Posterior vena cava (tissue), 2 donors: ENCODE data around the gene GLRX2. TPM values are rescaled to one million over a fixed set of nuclear protein-coding genes. Genes with fewer than 3 reads are reported as not detected.

Experiments used
- microRNA-seq, 2 donors: library from miRNA; unstranded; fragments of <30 nt; microRNA quantifications; one replicate each; pipeline ENCODE4 v1.2.0, GENCODE V29; 2020 to 2021; ENCODE audit warnings: borderline microRNAs expressed in 2 of 2
- total RNA-seq, 2 donors: library from RNA; stranded (reverse); fragmentation: NEBNext Ultra II Directional; extraction: Animal tissue kit (Norgen Biotek cat#: 25700); gene quantifications; one replicate each; pipeline ENCODE4 v1.2.1, GENCODE V29; 2021
- donor health status: DM: yes; HTN: yes; CAD: no.
- donor health status: DM: yes; HTN: yes; CAD: no.

GLRX2 gene
- total RNA-seq, 2 donors from 2014 or later, result 21.1 to 26.6 TPM

Small RNA genes lying within 50 kb of the gene (microRNA-seq; reads per million reads assigned to microRNA genes)
- 0 to 0.32 reads per million in 2 donors for gene MIR1278

Other genes with a start within 250 kb of the GLRX2 start
- 10 to 100 TPM; 26.0 to 36.7 TPM for gene UCHL5, start 46.1 kb downstream of the GLRX2 start, total RNA-seq
- 10 to 100 TPM; 70.5 to 80.6 TPM for gene RO60, start 45.8 kb downstream of the GLRX2 start, total RNA-seq
- gene CDC73, start 16.6 kb upstream of the GLRX2 start, total RNA-seq, result 10 to 100 TPM; 70.0 to 79.1 TPM
- under 1 TPM; 0.76 to 0.88 TPM for gene B3GALT2, start 81.2 kb upstream of the GLRX2 start, total RNA-seq